Fibroblast of upper back skin (primary cell): Measurements from ENCODE around the gene PPP1R1B.

Experiments
- DNase-seq: peaks from one replicate; pipeline ENCODE4 v3.0.0-alpha.2; 2013

Gene PPP1R1B

DNA sequence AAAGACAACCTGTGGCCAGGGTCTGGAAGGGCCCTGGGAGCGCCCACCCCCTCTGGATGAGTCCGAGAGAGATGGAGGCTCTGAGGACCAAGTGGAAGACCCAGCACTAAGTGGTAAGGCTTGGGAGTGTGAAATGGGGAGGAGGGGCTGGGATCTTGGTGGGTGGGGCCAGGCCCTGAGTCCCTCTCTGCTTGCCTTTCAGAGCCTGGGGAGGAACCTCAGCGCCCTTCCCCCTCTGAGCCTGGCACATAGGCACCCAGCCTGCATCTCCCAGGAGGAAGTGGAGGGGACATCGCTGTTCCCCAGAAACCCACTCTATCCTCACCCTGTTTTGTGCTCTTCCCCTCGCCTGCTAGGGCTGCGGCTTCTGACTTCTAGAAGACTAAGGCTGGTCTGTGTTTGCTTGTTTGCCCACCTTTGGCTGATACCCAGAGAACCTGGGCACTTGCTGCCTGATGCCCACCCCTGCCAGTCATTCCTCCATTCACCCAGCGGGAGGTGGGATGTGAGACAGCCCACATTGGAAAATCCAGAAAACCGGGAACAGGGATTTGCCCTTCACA, 8.9 kb downstream of the PPP1R1B start:
- no peak for DNase-seq

DNA sequence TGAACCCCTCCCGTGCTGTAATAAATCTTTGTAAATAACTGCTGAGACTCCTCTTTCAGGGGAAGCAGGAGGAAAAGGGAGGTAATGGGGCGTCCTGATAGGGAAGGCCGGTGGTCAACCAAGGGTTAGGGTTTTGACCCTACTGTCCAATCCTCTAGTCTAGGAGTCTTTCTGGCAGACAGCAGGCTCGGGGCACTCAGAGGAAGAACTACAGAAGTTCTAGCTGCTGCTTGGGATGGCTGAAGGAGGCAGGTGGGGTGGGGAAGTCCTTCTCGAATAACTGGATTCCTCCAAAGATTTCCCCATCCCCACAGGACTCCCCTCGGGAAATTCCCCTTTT, 9.8 kb downstream of the PPP1R1B start:
- no peak for DNase-seq

DNA sequence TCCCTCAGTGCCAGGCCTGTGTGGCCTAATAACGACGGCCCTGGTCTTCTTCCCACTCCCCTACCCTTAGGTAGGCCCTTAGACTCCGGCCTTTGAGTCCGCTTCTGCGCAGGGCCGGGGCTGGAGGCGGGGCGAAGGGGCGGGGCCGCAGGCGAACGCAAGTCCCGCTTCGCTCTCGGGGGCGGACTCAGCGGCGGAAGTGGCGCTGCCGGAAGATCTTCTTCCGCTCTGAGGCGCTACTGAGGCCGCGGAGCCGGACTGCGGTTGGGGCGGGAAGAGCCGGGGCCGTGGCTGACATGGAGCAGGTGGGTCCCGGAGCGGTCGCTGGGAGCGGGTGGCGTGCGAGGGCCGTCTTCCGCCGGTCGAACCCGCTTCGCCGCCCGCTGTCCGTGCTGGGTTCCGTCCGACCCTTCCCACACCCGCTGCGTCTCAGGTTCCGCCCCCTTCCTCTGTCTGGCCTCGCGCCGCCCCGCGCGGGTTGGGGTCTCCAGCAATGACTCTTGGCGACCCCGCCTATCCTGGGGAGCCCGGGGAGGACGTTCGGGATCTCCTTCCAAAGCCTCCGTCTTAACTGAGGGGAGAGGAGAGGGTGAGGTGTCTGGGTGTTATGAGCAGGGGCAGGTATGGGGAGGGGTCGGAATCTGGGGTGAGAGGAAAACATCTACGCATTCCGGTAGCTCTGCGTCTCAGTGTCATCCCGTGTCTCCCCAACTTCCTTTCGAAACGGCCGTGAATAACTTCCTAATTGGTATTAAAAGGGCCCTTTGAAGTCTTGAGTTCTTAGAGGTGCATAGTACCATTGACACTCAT, 10.4 kb downstream of the PPP1R1B start, which contains the start of gene STARD3:
STARD3 (plus strand) TSS at position 218 of the 810 bp plus-strand sequence. CDS start 16,388 bp downstream, outside the sequence.
- DNase-seq: peak; percentile 80

DNA sequence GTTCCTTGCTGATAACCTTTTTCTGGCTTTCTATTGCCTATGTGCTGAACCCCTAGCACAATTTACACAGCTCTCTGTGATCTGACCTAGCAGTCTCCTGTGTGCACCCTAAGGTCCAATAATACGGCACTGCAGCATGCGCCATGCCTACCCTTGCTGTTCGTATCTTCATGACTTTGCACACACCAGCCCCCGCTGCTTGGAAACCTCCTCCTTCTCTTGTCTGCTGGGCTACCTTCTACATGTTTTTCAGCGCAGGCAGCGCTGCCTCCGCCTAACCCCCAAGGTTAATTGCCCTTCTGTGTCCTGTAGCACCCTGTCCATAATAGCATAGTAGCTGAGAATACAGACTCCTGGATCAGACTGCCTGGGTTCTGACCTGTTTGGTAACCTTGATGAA, 11.6 kb downstream of the PPP1R1B start:
- DNase-seq: no peak

DNA sequence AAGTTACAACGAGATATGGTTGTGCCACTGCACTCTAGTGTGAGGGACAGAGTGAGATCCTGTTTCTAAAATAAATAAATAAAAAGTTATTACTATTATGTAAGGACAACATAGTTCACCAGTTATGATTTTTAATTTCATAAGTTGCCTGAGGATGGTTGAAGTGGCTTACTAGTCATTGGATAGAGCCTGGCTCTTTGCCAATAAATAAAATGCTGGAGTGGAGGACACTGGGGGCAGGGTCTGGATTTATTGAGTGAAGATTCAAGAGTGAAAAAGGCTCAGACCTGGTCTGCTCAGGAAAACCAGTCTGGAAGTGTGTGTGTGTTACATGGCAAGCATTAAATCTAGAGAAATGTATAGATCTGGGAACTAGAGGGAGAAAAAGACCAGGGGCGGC, 12.3 kb downstream of the PPP1R1B start:
- no peak for DNase-seq

DNA sequence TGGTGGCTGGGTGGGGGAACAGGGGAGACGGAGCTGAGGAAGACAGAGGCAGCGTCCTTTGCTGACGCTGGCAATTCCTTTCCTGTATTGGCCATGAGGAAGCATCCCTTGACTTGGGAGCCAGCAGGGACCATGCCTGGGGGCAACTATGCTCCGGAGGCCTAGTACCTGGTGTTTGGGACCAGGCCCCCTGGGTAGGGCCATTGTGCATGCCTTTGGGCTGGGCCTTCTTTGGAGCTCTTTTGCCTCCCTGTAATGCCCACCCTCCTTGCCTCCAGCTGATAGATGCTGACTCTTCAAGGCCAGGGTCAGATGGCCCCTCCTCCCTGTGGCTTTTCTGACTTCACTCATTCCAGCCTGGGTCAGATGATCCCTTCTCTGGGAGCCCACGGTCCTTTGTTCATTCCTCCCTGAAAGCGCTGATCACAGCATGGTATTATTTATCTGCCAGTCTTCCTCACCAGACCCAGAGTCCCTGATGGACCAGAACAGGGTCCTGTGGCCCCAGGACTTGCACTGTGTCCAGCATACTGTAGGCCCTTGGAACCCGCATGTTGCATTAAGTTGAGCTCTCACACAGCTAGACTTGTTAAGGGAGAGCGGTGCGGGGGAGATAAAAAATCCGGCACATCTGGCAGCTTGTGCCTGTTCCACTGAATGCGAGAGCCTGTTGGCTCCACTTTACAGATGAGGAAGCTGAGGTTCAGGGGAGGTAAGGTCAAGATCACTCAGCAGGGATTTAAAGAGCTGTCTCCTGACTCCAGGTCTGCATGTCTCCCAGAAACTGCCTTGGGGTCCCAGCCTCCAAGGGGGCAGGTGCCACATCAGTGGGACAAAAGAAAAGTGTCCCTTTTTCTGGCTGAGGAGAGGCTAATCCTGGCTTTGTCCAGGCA, 13.1 kb downstream of the PPP1R1B start:
- DNase-seq: no peak

DNA sequence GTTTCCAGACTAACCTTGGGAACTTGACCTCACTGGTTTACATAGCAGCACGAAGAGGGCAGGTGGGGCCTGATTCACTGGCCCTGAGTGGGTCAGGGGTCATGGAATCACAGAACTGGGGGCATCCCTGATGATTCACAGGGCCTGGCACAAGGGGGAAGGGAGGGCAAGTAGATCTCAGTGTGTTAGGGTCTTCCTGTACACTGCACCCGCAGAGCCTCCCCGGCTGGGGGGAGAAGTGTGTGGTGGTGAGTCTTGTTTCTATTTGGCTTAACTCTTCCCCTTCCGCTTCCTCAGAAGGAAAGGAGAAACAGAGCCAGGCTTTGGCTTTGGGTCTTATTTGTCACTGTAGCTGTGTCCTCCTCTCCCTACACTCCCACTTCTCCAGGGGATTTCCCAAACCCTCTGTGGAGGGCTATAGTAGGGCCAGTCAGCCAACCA, 13.9 kb downstream of the PPP1R1B start:
- no peak for DNase-seq

DNA sequence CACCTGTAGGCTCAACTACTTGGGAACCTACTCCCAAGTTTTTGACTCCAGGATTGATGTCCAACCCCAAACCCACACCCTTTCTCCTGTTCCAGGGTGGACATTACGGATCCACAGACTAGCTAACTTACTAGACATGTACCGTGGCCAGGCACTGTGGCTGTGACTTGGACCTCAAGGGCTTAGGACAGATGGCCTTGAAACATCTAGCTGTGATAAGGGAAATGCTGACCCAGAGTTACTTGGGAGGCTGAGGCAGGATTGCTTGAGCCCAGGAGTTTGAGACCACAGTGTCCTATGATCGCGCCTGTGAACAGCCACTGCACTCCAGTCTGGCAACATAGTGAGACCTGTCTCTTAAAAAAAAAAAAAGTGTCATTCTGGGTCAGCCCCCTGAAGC, 14.3 kb downstream of the PPP1R1B start:
- no peak for DNase-seq

DNA sequence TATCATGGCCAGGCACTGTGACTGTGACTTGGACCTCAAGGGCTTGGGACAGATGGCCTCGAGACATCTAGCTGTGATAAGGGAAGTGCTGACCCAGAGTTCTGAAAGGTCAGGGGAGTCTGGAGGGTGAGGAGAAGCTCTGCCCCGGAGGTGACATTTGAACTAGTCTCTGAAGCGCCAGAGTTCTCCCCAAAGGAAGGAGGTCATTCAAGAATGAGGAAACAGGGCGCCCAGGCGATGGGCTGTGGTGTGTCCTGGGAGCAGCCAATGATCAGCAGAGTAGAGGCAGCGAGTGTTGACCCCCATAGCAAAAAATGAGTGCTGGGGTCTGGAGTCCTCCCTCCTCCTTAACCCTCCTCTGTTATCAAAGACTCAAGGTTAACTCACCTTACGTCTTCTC, 15.1 kb downstream of the PPP1R1B start:
- no peak for DNase-seq

DNA sequence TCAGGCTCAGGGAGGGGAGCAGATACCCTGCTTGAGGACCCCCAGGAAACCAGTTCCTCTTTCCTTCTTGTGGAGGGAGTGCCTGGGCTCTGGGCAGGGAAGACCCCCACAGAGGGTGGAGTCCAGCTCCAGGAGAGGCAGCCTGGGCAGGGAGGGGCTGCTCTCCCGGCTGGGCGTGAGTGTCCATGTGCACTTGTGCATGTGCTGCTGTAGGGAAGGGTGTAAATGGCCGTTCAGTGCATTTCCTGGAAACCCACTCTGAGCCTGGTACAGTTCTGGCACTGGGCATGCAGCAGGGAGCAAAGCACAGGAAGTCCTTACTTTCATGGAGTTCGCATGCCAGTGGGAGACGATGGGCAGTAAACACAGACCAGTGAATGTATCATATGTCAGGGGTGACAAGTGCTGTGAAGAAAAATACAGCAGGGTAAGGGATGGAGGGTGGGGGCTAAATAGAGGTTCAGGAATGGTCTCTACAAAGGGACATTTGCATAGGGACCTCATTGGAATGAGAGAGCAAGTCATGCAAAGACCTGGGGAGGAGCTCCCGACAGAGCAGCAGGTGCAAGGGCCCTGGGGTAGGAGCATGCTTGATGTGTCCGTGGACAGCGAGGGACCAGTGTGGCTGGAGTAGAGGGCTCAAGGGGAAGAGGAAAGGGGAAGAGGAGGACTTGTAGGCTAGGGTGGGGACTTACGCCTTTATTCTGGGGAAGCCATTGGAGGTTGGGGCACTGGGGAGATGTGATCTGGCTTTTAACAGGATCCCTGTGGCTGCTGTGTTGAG, 15.7 kb downstream of the PPP1R1B start:
- no peak for DNase-seq

DNA sequence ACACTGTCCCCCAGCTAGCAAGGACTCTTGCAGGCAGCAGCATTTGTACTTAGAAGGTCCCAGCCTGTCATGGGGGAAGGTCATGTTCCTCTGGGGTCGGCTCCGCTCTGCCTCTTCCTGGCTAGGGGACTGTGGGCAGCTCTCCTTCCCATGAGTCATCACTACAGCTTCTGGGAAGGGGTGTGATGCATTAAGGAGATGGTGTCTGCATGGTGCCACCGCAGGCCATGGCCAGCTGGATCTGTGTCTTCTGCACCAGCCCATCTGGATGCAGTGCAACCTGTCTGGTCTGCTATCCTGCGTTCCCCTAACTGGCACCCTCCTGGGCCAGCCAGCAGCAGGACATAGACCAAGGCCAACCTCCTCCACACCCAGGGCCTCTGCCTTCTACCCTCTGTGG, 16.5 kb downstream of the PPP1R1B start:
- no peak for DNase-seq

DNA sequence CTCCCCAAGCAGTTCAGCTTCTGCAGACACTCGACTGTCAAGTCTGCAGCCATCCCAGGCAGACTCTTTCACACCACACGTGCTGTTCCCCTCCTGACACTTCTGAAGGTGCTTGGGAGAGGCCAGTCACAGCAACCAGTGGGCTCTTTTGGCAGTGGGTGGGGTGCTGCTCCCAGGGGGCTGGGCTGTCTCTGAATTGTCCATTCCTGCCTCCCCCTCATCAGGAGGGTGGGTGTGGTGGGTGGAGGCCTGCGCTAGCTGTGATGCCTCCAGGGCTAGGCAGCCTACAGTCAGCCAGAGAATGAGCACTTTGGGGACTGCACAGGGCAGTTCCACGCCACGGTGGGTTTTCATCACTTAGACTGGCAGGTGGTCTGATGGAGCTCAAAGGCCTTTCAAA, 20.5 kb downstream of the PPP1R1B start:
- DNase-seq: no peak

DNA sequence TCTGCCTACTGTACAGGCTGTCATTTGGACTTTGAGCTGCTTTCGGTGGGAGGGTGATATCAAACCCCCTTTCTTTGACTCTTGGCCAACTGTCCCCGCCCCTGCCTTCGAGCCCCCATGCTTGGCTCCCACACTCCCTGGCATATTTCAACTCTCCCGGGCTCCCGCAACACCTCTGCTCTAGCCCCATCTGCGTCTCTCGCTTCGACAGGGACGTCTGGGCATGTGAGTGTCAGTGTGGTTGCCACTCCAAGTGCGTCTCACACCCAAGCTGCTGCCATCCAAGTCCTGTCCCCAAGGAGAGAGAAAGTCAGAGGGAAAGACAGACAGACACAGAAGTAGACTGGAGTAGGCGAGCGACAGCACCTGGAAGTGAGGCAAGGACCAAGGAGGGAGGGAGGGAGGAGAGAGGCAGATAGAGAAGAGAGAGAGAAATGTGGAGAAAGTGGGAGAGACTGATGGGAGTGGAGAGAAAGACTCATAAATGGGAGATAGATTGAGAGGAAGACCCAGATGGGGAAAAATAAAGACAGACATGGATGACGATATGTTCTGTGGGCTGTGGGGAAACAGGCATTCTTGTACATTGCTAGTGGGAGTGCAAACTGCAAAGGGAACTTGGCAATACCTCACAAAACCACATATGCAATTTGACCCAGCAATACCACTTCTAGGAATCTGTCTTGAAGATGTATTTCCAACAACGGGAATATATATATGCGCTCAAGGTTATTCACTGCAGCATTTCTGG, 22.0 kb downstream of the PPP1R1B start:
- DNase-seq: peak; percentile 81

DNA sequence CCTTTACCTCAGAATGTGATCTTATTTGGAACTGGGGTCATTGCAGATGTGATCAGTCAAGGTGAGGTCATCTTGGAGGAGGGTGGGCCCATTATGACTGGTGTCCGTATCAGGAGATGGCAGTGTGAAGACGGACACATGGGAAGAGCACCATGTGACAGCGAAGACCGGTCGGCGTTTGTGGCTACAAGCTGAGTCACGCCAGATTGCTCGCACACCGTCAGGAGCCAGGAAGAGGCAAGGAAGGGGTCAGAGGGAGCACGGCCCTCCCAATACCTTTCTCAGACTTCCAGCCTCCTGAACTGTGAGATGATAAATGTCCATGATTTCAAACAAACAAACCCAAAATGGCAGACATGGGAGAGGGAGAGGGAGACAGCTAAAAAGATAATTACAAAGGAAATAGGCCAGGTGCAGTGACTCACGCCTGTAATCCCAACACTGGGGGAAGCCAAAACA, 23.4 kb downstream of the PPP1R1B start:
- DNase-seq: no peak

DNA sequence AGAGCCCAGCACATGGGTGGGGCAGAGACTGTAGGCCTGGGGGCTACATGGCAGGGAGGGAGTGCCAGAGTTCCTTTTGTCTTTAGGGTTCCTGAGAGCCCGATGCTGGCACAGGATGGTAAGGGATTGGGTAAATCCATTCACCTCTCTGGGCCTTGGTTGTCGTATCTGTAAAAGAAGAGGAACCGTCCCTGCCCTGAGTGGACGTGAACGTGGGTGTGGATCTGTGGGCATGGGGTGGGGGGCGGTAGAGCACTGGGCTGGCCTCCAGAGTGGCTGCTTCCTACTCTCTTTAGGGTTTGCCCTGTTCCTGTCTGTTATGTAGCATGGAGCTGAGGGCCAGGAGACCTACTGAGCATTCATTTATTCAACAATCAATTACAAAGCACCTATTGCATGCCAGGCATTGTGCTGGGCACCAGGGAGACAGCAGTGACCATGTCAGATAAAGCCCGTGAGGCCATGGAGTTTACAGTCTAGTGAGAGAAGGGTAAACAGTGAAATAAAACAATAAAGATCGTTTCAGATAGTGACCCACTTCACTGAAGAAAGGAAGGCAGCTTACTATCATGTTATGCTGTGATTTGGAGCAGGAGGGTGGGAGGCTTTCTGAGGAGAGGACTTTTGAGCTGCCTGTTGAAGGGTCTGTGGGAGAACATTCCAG, 25.3 kb downstream of the PPP1R1B start:
- DNase-seq: no peak

DNA sequence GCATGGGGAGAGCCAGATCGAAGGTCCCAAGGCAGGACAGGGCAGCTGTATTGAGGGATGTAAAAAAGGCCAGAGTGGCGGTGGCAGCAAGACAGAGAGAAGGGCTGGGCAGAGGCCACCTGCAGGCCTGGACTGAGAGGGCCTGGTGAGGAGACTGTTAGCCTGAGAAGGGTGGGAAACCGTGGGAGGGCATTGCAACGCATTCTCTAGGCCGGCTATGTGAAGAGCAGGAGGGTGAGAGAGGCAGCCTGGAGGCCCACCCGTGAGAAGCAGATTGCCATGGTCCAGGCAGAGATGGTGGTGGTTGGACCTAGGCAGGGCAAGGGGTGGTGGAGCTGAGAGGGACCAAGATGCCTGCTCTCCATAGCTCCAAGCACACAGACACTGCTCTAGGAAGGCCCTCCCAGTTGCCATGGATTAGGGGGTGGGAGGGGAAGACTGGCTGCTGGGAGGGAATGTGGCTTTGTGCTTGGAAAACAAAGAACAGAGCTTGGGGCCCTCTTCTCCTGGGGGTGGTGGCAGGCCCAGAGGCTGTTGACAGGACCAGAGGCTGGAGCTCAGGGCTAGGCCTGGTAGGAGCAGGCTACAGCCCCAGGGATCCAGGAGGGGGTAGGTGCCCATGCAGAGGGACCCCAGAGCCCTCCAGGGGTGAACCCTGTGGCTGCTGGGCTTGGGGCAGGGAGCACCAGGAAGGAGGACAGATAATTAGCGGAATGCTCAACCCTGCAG, 26.0 kb downstream of the PPP1R1B start:
- no peak for DNase-seq

DNA sequence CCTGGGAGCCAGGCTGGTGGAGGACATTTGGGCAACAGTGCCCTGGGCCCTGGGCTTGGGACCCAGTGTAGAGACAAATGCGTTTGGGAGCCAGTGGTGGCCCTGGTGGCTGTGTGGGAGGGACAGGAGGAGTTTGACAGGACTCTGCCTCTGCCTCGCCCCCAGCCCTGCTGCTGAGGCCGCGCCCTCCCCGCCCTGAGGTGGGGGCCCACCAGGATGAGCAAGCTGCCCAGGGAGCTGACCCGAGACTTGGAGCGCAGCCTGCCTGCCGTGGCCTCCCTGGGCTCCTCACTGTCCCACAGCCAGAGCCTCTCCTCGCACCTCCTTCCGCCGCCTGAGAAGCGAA, 26.5 kb downstream of the PPP1R1B start:
- DNase-seq: no peak

DNA sequence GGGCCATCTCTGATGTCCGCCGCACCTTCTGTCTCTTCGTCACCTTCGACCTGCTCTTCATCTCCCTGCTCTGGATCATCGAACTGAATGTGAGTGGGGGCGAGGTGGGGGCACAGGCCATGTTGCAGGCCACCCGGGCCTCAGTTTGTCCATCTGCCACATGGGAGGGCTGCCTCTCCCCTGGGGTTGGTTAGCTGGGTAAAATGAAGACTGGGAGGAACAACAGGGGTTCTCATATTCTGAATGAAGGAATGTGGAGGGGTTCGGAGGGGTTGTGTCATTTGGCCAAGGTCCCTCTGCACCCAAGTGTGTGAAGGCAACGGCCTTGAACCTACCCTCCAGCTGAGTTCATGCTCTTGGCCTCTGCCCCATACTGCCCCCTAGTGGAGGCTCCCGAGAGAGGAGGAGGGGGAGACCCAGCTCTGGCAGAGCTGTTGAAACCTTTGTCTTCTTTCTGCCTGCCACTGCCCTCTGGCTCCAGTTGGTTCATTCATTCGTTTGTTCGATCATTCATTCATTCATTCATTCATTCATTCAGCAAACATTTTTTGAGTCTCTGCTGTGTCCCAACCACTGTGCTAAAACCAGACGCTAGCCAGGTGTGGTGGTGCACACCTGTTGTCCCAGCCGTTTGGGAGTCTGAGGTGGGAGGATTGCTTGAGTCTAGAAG, 27.0 kb downstream of the PPP1R1B start:
- peak; percentile 35 for DNase-seq

DNA sequence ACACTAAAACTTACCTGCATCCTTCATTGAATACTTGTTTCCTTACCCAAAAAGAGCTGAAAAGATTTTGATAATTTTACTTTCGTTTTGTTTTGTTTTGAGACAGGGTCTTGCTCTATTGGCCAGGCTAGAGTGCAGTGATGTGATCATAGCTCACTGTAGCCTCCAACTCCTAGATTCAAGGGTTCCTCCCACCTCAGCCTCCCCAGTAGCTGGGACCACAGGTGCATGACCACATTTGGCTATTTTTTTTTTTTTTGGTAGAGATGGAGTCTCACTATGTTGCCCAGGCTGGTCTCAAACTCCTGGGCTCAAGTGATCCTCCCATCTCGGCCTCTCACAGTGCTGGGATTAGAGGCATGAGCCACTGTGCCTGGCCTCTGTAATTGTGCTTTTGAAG, 28.4 kb downstream of the PPP1R1B start:
- DNase-seq: no peak

DNA sequence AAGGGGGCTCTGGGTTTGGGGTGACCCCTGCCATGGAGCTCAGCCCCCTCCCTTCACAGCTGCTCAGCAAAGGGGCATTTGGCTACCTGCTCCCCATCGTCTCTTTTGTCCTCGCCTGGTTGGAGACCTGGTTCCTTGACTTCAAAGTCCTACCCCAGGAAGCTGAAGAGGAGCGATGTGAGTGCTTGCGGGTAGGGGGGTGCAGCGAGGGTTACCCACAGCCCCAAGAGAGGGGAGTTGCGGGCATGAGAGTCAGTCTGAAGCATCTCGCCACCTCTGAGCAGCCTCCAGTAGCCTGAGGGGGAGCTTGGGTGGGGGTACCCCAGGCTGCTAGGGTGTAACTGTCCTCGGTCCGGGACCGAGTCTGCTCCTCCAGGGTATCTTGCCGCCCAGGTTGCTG, 31.6 kb downstream of the PPP1R1B start:
- no peak for DNase-seq
